ENCODE data around the gene UBE2H.
"Not testable (repeated sequence)": the region's sequence is repeated elsewhere in the genome, so short reads cannot be mapped to it uniquely, and the experiment has no call there.

Gene UBE2H

GRCh38 chr7:129952653-129953560 lies at the start of gene UBE2H:
Gene UBE2H, minus strand, starts transcription at chr7:129952960. Its CDS starts 405 bp downstream, at chr7:129952555.
- DNase-seq: peak; percentile 81

- no peak for DNase-seq
These were observed 45.7 kb upstream of the UBE2H start for GRCh38 chr7:129998446-129998845.

- no peak for DNase-seq
These were observed 44.5 kb upstream of the UBE2H start for GRCh38 chr7:129997285-129997684.

- DNase-seq: no peak
These were observed 40.5 kb upstream of the UBE2H start for GRCh38 chr7:129993275-129993674.

- DNase-seq: no peak
These were observed 37.8 kb upstream of the UBE2H start for GRCh38 chr7:129990403-129991192.

- DNase-seq: no peak
These were observed 36.7 kb upstream of the UBE2H start for GRCh38 chr7:129989466-129989865.

GRCh38 chr7:129986600-129986999 lies 33.8 kb upstream of the UBE2H start:
- no peak for DNase-seq

- DNase-seq: no peak
These were observed 27.9 kb upstream of the UBE2H start for GRCh38 chr7:129980667-129981066.

GRCh38 chr7:129975309-129975708 lies 22.5 kb upstream of the UBE2H start:
- no peak for DNase-seq

- no peak for DNase-seq
These were observed 18.1 kb upstream of the UBE2H start for GRCh38 chr7:129970816-129971215.

GRCh38 chr7:129969881-129970446 lies 17.2 kb upstream of the UBE2H start:
- no peak for DNase-seq

GRCh38 chr7:129968592-129969383 lies 16.0 kb upstream of the UBE2H start:
- no peak for DNase-seq

GRCh38 chr7:129960204-129960475 lies 7.4 kb upstream of the UBE2H start:
- DNase-seq: not testable (repeated sequence)

- no peak for DNase-seq
These were observed 6.9 kb upstream of the UBE2H start for GRCh38 chr7:129959471-129960203.

- DNase-seq: no peak
These were observed 6.1 kb upstream of the UBE2H start for GRCh38 chr7:129958643-129959470.

- DNase-seq: no peak
These were observed 3.3 kb upstream of the UBE2H start for GRCh38 chr7:129955993-129956543.

GRCh38 chr7:129952086-129952652 lies 591 bp downstream of the UBE2H start:
- DNase-seq: no peak

GRCh38 chr7:129951226-129952085 lies 1.3 kb downstream of the UBE2H start:
- DNase-seq: no peak

GRCh38 chr7:129950933-129951225 lies 1.9 kb downstream of the UBE2H start:
- no peak for DNase-seq

Data from DMS153 (cell line).